Calu3 (cell line): ENCODE results near the gene CBLN2. TPM values are rescaled to one million over a fixed set of nuclear protein-coding genes. Genes with fewer than 3 reads are reported as not detected.
A peak's percentile ranks its signal among the peaks of the same experiment; 100 is the strongest.

Experiments
- BruUV-seq: library from RNA; stranded (reverse); fragments of 400-500 nt; replicated peaks from 2 replicates; lab custom pipeline; 2021; lab: Mats Ljungman, UMichigan
- CTCF ChIA-PET: fragments of 300-600 bp; sonication (Branson Sonifier 250); formaldehyde crosslinking; loops from one replicate; lab custom pipeline; 2022; ENCODE audit warnings: antibody characterized with exemption; lab: Charles Lee
- DNase-seq: peaks from one replicate; pipeline ENCODE4 v3.0.0; 2022
- H3K27ac Mint-ChIP-seq: one replicate; pipeline ENCODE4 v1.8.0; 2022; ENCODE audit warnings: mixed read lengths; ENCODE audit not compliant: unreplicated experiment
- H3K27me3 Mint-ChIP-seq: one replicate; pipeline ENCODE4 v1.8.0; 2022; ENCODE audit warnings: mixed read lengths; ENCODE audit not compliant: unreplicated experiment
- H3K36me3 Mint-ChIP-seq: one replicate; pipeline ENCODE4 v1.8.0; 2022; ENCODE audit warnings: mild to moderate bottlenecking, moderate library complexity, mixed read lengths; ENCODE audit not compliant: insufficient read depth, unreplicated experiment
- H3K4me1 Mint-ChIP-seq: one replicate; pipeline ENCODE4 v1.8.0; 2022; ENCODE audit warnings: mild to moderate bottlenecking, low read depth, mixed read lengths; ENCODE audit not compliant: unreplicated experiment
- H3K4me3 Mint-ChIP-seq: one replicate; pipeline ENCODE4 v1.8.0; 2022; ENCODE audit warnings: mild to moderate bottlenecking, low read depth, moderate library complexity, mixed read lengths; ENCODE audit not compliant: unreplicated experiment
- H3K9me3 Mint-ChIP-seq: one replicate; pipeline ENCODE4 v1.8.0; 2022; ENCODE audit warnings: low read depth, mixed read lengths; ENCODE audit not compliant: unreplicated experiment
- intact Hi-C: fragments of 100-400 bp; cut with micrococcal nuclease; formaldehyde crosslinking; loops from one replicate; pipeline ENCODE4 v1.10.0; 2022; ENCODE audit not compliant: unreplicated experiment
- total RNA-seq: library from RNA; stranded (reverse); gene quantifications from 2 replicates; pipeline ENCODE4 v1.2.3, GENCODE V29; 2022
- TF ChIP-seq, protein P1 (sequence below): fragments of 200-600 bp; IDR thresholded peaks from one replicate; pipeline ENCODE4 v1.8.0; 2022; ENCODE audit warnings: antibody characterized with exemption; ENCODE audit not compliant: unreplicated experiment

CBLN2 gene
- total RNA-seq, 1 experiment from 2014 or later, result not detected

DNA sequence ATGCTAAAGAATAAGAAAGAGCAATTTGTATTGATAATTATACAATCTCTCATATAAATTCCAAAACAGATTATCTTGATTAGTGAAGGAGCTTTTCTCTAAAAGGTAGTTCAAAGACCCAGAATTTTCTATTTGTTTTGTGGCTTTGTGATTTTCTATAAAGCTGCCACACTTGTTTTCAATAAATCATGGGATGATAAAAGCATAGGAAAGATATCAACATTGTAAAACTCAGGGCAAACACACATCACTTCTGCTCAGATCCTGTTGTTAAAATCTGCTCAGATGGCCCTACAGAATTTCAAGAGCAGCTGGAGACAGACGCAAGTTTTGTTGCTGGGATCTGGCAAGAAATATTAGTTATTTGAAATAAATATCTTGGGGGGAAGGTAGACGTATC is 28.8 kb upstream of the CBLN2 start:
- Mint-ChIP-seq H3K4me3 (no peak overlapping the region), H3K36me3 (no peaks in the 10 kb centered on the region), H3K27ac (no peak overlapping the region), H3K4me1 (no peaks in the 10 kb centered on the region), H3K27me3 (peaks cover 11% of the 10 kb centered on the region), H3K9me3 (no peaks in the 10 kb centered on the region)
- TF ChIP-seq, protein P1, sequence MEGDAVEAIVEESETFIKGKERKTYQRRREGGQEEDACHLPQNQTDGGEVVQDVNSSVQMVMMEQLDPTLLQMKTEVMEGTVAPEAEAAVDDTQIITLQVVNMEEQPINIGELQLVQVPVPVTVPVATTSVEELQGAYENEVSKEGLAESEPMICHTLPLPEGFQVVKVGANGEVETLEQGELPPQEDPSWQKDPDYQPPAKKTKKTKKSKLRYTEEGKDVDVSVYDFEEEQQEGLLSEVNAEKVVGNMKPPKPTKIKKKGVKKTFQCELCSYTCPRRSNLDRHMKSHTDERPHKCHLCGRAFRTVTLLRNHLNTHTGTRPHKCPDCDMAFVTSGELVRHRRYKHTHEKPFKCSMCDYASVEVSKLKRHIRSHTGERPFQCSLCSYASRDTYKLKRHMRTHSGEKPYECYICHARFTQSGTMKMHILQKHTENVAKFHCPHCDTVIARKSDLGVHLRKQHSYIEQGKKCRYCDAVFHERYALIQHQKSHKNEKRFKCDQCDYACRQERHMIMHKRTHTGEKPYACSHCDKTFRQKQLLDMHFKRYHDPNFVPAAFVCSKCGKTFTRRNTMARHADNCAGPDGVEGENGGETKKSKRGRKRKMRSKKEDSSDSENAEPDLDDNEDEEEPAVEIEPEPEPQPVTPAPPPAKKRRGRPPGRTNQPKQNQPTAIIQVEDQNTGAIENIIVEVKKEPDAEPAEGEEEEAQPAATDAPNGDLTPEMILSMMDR, result no peak
- intact Hi-C loops, result no loop called here
- CTCF ChIA-PET, result no interaction called here
- no peak for DNase-seq
- no TSS peak for BruUV-seq

DNA sequence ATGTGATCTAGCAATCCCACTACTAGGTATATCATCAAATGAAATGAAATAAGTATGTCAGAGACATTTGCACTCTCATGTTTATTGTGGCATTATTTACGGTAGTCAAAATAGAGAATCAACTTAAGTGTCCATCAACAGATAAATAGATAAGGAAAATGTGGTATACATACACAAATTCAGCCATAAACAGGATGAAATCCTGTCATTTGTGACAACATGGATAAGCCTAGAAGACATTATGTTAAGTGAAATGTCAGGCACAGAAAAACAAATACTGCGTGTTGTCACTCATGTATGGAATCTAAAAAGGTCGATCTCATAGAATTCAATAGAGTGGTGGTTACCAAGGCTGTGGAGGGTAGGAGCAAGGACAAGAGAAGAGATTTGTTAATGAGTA is 22.1 kb upstream of the CBLN2 start:
- CTCF ChIA-PET, result no interaction called here
- Mint-ChIP-seq H3K9me3 (no peaks in the 10 kb centered on the region), H3K27ac (no peak overlapping the region), H3K4me1 (no peaks in the 10 kb centered on the region), H3K4me3 (no peak overlapping the region), H3K36me3 (no peaks in the 10 kb centered on the region), H3K27me3 (no peaks in the 10 kb centered on the region)
- no peak for DNase-seq
- intact Hi-C loops, result no loop called here
- no TSS peak for BruUV-seq
- TF ChIP-seq, protein P1, result no peak

DNA sequence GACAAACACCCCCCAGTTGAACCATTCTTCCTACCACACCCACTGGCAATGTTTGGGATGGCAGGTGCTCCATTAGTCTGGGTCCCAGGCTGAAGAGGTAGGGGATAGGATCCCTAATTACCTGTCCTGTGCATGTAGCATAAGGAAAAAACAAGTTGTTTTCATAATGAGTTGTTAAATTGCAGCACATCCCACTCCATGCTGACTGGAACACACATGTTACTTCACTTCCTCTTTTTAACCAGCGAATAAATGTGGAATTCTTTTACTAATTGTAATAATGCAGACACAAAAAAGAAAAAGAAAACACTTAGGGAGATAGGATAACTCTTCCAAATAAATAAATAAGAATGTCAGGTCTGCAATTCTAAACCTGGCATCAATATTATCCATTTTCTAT is 11.8 kb upstream of the CBLN2 start:
- Mint-ChIP-seq H3K36me3 (no peaks in the 10 kb centered on the region), H3K4me1 (peaks cover 23% of the 10 kb centered on the region), H3K4me3 (no peak overlapping the region), H3K27me3 (no peaks in the 10 kb centered on the region), H3K27ac (peak overlapping the region; percentile 49), H3K9me3 (no peaks in the 10 kb centered on the region)
- TF ChIP-seq, protein P1, result no peak
- CTCF ChIA-PET, result no interaction called here
- BruUV-seq, result no TSS peak
- DNase-seq, result no peak
- intact Hi-C loops, result loop anchor here (5.0 kb wide), 1 partner anchor 116 kb away; no protein-coding TSS in a partner anchor

DNA sequence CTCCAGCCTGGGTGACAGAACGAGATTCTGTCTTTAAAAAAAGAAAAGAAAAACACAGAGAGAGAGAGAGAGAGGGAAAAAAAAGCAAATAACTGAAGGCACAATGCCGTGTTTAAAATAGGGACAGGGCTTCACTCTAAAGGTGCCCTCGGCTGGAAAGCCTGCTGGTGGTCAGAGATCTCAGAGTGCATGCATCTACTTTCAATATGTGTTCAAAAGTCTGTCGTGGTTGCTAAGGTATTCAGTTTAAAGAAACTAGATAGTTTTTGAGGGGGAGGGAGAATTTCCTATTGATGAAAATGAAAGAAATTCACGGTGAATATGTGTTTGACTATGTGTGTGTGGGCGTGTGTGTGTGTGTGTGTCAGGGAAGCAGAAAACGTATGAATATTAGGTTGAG is 11.0 kb upstream of the CBLN2 start:
- no peaks in the 10 kb centered on the region for H3K36me3 Mint-ChIP-seq
- peak; percentile 15 for DNase-seq
- H3K27ac Mint-ChIP-seq, result peak overlapping the region; percentile 27
- no peaks in the 10 kb centered on the region for H3K27me3 Mint-ChIP-seq
- intact Hi-C loops, result loop anchor here (5.0 kb wide), 1 partner anchor 117 kb away; no protein-coding TSS in a partner anchor
- no TSS peak for BruUV-seq
- H3K9me3 Mint-ChIP-seq, result no peaks in the 10 kb centered on the region
- CTCF ChIA-PET, result no interaction called here
- peak overlapping the region; percentile 54 for H3K4me3 Mint-ChIP-seq
- TF ChIP-seq, protein P1, result no peak
- H3K4me1 Mint-ChIP-seq, result peaks cover 23% of the 10 kb centered on the region
